HG02943 (cell line): Measurements from ENCODE around the gene ZNF490.
"Not testable (repeated sequence)": the region's sequence is repeated elsewhere in the genome, so short reads cannot be mapped to it uniquely, and the experiment has no call there.

Experiments used
- ATAC-seq: cut with Tn5 transposase; IDR thresholded peaks from one replicate; pipeline ENCODE4 v1.9.1; 2021; ENCODE audit warnings: mild to moderate bottlenecking, low read depth, moderate library complexity; ENCODE audit not compliant: unreplicated experiment

The ZNF490 gene

GRCh38 chr19:12623361-12624031 lies 12.9 kb upstream of the ZNF490 start:
- ATAC-seq: no peak

GRCh38 chr19:12621253-12622024 lies 10.8 kb upstream of the ZNF490 start:
- not testable (repeated sequence) for ATAC-seq

GRCh38 chr19:12617646-12618045 lies 7.0 kb upstream of the ZNF490 start:
- ATAC-seq: no peak

GRCh38 chr19:12611361-12611699 lies 717 bp upstream of the ZNF490 start:
- no peak for ATAC-seq

- no peak for ATAC-seq
Observed at GRCh38 chr19:12607631-12608030, 3.0 kb downstream of the ZNF490 start.

GRCh38 chr19:12606796-12607195 lies 3.8 kb downstream of the ZNF490 start:
- ATAC-seq: no peak

- ATAC-seq: no peak
Observed at GRCh38 chr19:12603714-12604113, 6.9 kb downstream of the ZNF490 start.

GRCh38 chr19:12597594-12597993 lies 13.0 kb downstream of the ZNF490 start:
- ATAC-seq: no peak

- no peak for ATAC-seq
Observed at GRCh38 chr19:12596927-12597548, 13.6 kb downstream of the ZNF490 start.

GRCh38 chr19:12596485-12596884 lies 14.1 kb downstream of the ZNF490 start:
- no peak for ATAC-seq

- no peak for ATAC-seq
Observed at GRCh38 chr19:12581100-12581499, 29.5 kb downstream of the ZNF490 start.

- no peak for ATAC-seq
Observed at GRCh38 chr19:12580180-12580694, 30.4 kb downstream of the ZNF490 start.

GRCh38 chr19:12578641-12579040 lies 32.0 kb downstream of the ZNF490 start:
- no peak for ATAC-seq

- ATAC-seq: no peak
Observed at GRCh38 chr19:12574036-12574435, 36.6 kb downstream of the ZNF490 start.

GRCh38 chr19:12567951-12568350 lies 42.7 kb downstream of the ZNF490 start:
- no peak for ATAC-seq

GRCh38 chr19:12566380-12566779 lies 44.2 kb downstream of the ZNF490 start:
- ATAC-seq: not testable (repeated sequence)

GRCh38 chr19:12564016-12564664 lies 46.5 kb downstream of the ZNF490 start:
- ATAC-seq: no peak

- no peak for ATAC-seq
Observed at GRCh38 chr19:12555456-12555930, 55.1 kb downstream of the ZNF490 start.

GRCh38 chr19:12551060-12551832 lies 59.4 kb downstream of the ZNF490 start, which contains the start of gene ZNF564:
ZNF564 (minus strand) TSS chr19:12551482; CDS start chr19:12551332, 150 bp downstream.
- peak; percentile 97 for ATAC-seq

- no peak for ATAC-seq
Observed at GRCh38 chr19:12546903-12547302, 63.7 kb downstream of the ZNF490 start.
